GM12878 (cell line): ENCODE results near the gene MYO15A. TPM values are rescaled to one million over a fixed set of nuclear protein-coding genes. Genes with fewer than 3 reads are reported as not detected.

Experiments
- CREB1 ChIP-seq: IDR thresholded peaks from 2 replicates; pipeline ENCODE4 v1.6.1; 2012; ENCODE audit warnings: low read depth, mild to moderate bottlenecking, inconsistent platforms
- NFXL1 ChIP-seq: fragments of 450-650 bp; IDR thresholded peaks from 2 replicates; pipeline ENCODE4 v1.6.1; 2017; ENCODE audit warnings: antibody characterized with exemption, mild to moderate bottlenecking, borderline replicate concordance
- POLR2A ChIP-seq: IDR thresholded peaks from 2 replicates; pipeline ENCODE4 v1.6.1; 2011; ENCODE audit warnings: low read depth, mild to moderate bottlenecking, low read length
- ZNF24 ChIP-seq: fragments of 450-650 bp; IDR thresholded peaks from 2 replicates; pipeline ENCODE4 v1.6.1; 2017; ENCODE audit warnings: antibody characterized with exemption, mild to moderate bottlenecking
- ZZZ3 ChIP-seq: IDR thresholded peaks from 2 replicates; pipeline ENCODE4 v1.6.1; 2011; ENCODE audit warnings: low read depth; ENCODE audit not compliant: control insufficient read depth, insufficient read length
- polyA plus RNA-seq, 11 experiments: library from polyadenylated mRNA; depleted of rRNA in 4 of 11; unstranded in 6 of 11; stranded (reverse) in 5 of 11; fragments of >200 nt; fragmentation: Nextera tagmentation in 4 of 11; fragmentation: Illumina TruSeq in 1 of 11; extraction: Ambion mirVana in 4 of 11; extraction: Trizol in 1 of 11; gene quantifications; 1 replicate in 1 of 11; 2 replicates in 10 of 11; pipeline versions ENCODE4 v1.2.1 to v1.2.3, GENCODE V29; 2011 to 2016; ENCODE audit warnings: inconsistent platforms in 2 of 11, missing spikeins in 2 of 11, low read depth in 1 of 11
- total RNA-seq, 4 experiments: library from RNA; depleted of rRNA in 3 of 4; stranded (reverse); fragments of >200 nt in 3 of 4; fragmentation: Illumina TruSeq in 1 of 4; extraction: Trizol in 1 of 4; gene quantifications; 2 replicates each; pipeline versions ENCODE4 v1.2.1 to v1.2.3, GENCODE V29; 2013 to 2021
- TF ChIP-seq, protein P1 (sequence below): IDR thresholded peaks from 2 replicates; pipeline ENCODE4 v1.6.1; 2011; ENCODE audit warnings: borderline replicate concordance, low read depth, mild to moderate bottlenecking, moderate library complexity, low read length; ENCODE audit not compliant: insufficient read depth, poor library complexity, severe bottlenecking
- TF ChIP-seq, protein P2 (sequence below): fragments of 150-350 bp; IDR thresholded peaks from 2 replicates; pipeline ENCODE4 v1.6.1; 2014; ENCODE audit warnings: mild to moderate bottlenecking, low read depth, low read length
- TF ChIP-seq, protein P3 (sequence below): fragments of 450-650 bp; conservative IDR thresholded peaks from 2 replicates; pipeline ENCODE4 v1.6.1; 2017; ENCODE audit warnings: mild to moderate bottlenecking, moderate library complexity
- TF ChIP-seq, protein P4 (sequence below): fragments of 450-650 bp; IDR thresholded peaks from 2 replicates; pipeline ENCODE4 v1.6.1; 2017; ENCODE audit warnings: mild to moderate bottlenecking, moderate library complexity

MYO15A gene
- total and polyA plus RNA-seq, 10 of the 15 experiments (the other 5 are each of a cell fraction or from before 2014, with no cell fraction given), result 0.03 to 0.77 (median 0.21) TPM; not detected in 4

DNA sequence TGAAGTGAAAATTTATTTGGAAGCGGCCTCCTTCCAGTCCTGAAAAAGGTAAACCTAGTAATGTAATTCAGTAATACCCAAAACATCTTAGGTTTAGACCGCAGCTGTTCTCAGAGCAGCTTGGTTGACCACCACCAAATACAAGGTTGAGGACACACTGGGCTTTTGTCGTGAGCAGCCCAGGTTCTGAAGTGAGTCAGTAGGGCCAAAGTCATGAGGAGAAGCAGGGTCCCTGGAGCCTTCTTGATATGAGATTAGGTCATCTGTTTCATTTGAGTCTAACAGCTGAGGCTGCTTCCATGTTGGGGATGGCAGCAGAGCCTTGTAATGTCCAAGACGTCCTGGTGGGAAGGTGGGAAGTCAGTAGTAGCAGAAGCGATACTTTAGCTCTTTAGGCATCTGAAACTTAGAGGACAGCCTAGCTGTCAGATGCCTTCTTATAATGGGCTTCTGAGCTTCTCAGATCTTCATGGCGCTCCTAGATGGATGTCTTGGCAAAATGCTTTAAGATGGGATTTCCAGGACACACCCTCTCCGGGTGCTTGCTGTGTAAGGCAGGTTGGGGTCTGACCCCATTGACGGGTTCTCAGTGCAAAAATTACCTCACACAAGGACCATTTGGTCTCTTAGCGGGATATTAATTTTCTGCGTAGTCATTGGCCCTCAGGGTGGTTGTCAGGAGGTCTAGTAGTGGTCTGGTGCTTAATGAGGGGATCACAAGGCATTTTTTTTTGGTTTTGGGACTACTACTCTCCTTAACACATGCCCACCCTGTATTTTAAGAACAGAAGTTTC is 77.5 kb downstream of the MYO15A start (continued):
- TF ChIP-seq, protein P1, sequence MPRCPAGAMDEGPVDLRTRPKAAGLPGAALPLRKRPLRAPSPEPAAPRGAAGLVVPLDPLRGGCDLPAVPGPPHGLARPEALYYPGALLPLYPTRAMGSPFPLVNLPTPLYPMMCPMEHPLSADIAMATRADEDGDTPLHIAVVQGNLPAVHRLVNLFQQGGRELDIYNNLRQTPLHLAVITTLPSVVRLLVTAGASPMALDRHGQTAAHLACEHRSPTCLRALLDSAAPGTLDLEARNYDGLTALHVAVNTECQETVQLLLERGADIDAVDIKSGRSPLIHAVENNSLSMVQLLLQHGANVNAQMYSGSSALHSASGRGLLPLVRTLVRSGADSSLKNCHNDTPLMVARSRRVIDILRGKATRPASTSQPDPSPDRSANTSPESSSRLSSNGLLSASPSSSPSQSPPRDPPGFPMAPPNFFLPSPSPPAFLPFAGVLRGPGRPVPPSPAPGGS, result no peak
- TF ChIP-seq, protein P2, sequence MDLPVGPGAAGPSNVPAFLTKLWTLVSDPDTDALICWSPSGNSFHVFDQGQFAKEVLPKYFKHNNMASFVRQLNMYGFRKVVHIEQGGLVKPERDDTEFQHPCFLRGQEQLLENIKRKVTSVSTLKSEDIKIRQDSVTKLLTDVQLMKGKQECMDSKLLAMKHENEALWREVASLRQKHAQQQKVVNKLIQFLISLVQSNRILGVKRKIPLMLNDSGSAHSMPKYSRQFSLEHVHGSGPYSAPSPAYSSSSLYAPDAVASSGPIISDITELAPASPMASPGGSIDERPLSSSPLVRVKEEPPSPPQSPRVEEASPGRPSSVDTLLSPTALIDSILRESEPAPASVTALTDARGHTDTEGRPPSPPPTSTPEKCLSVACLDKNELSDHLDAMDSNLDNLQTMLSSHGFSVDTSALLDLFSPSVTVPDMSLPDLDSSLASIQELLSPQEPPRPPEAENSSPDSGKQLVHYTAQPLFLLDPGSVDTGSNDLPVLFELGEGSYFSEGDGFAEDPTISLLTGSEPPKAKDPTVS, result no peak
- TF ChIP-seq, protein P3, sequence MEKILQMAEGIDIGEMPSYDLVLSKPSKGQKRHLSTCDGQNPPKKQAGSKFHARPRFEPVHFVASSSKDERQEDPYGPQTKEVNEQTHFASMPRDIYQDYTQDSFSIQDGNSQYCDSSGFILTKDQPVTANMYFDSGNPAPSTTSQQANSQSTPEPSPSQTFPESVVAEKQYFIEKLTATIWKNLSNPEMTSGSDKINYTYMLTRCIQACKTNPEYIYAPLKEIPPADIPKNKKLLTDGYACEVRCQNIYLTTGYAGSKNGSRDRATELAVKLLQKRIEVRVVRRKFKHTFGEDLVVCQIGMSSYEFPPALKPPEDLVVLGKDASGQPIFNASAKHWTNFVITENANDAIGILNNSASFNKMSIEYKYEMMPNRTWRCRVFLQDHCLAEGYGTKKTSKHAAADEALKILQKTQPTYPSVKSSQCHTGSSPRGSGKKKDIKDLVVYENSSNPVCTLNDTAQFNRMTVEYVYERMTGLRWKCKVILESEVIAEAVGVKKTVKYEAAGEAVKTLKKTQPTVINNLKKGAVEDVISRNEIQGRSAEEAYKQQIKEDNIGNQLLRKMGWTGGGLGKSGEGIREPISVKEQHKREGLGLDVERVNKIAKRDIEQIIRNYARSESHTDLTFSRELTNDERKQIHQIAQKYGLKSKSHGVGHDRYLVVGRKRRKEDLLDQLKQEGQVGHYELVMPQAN, result no peak
- TF ChIP-seq NFXL1, result no peak
- 0 out of 2 replicates have a peak, but pooled peaks have one; percentile 10 for TF ChIP-seq CREB1
- TF ChIP-seq ZNF24, result no peak
- TF ChIP-seq POLR2A, result 0 out of 2 replicates have a peak, but pooled peaks have one; percentile 36
- TF ChIP-seq, protein P4, sequence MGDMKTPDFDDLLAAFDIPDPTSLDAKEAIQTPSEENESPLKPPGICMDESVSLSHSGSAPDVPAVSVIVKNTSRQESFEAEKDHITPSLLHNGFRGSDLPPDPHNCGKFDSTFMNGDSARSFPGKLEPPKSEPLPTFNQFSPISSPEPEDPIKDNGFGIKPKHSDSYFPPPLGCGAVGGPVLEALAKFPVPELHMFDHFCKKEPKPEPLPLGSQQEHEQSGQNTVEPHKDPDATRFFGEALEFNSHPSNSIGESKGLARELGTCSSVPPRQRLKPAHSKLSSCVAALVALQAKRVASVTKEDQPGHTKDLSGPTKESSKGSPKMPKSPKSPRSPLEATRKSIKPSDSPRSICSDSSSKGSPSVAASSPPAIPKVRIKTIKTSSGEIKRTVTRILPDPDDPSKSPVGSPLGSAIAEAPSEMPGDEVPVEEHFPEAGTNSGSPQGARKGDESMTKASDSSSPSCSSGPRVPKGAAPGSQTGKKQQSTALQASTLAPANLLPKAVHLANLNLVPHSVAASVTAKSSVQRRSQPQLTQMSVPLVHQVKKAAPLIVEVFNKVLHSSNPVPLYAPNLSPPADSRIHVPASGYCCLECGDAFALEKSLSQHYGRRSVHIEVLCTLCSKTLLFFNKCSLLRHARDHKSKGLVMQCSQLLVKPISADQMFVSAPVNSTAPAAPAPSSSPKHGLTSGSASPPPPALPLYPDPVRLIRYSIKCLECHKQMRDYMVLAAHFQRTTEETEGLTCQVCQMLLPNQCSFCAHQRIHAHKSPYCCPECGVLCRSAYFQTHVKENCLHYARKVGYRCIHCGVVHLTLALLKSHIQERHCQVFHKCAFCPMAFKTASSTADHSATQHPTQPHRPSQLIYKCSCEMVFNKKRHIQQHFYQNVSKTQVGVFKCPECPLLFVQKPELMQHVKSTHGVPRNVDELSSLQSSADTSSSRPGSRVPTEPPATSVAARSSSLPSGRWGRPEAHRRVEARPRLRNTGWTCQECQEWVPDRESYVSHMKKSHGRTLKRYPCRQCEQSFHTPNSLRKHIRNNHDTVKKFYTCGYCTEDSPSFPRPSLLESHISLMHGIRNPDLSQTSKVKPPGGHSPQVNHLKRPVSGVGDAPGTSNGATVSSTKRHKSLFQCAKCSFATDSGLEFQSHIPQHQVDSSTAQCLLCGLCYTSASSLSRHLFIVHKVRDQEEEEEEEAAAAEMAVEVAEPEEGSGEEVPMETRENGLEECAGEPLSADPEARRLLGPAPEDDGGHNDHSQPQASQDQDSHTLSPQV, result no peak
- TF ChIP-seq ZZZ3, result no peak
